Thyroid gland (tissue), 4 donors: Measurements from ENCODE around the gene PLEKHJ1.

Experiments
- POLR2A ChIP-seq, 2 donors: fragments of 450-650 bp; IDR thresholded peaks; one replicate each; pipeline ENCODE4 v1.6.1; 2017; ENCODE audit warnings: antibody characterized with exemption in 2 of 2, mild to moderate bottlenecking in 2 of 2, moderate library complexity in 1 of 2
- TF ChIP-seq, protein P1 (sequence below), 6 experiments: fragments of 200-600 bp in 3 of 6; fragments of 450-650 bp in 3 of 6; sonication (generic) in 3 of 6; IDR thresholded peaks; one replicate each; pipeline ENCODE4 v1.5.1; 2016 to 2019; ENCODE audit warnings: antibody characterized with exemption in 6 of 6, mild to moderate bottlenecking in 2 of 6, inconsistent platforms in 1 of 6, moderate library complexity in 1 of 6

- no peak for TF ChIP-seq POLR2A (IDR thresholded peaks at IDR 0.05)
- TF ChIP-seq, protein P1, sequence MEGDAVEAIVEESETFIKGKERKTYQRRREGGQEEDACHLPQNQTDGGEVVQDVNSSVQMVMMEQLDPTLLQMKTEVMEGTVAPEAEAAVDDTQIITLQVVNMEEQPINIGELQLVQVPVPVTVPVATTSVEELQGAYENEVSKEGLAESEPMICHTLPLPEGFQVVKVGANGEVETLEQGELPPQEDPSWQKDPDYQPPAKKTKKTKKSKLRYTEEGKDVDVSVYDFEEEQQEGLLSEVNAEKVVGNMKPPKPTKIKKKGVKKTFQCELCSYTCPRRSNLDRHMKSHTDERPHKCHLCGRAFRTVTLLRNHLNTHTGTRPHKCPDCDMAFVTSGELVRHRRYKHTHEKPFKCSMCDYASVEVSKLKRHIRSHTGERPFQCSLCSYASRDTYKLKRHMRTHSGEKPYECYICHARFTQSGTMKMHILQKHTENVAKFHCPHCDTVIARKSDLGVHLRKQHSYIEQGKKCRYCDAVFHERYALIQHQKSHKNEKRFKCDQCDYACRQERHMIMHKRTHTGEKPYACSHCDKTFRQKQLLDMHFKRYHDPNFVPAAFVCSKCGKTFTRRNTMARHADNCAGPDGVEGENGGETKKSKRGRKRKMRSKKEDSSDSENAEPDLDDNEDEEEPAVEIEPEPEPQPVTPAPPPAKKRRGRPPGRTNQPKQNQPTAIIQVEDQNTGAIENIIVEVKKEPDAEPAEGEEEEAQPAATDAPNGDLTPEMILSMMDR (IDR thresholded peaks at IDR 0.05), result no peak
Observed at GRCh38 chr19:2219726-2220125, 16.4 kb downstream of the PLEKHJ1 start.
